NCI-H82 (cell line): Measurements from ENCODE around the gene DNAJC16.
"Not testable (repeated sequence)": the region's sequence is repeated elsewhere in the genome, so short reads cannot be mapped to it uniquely, and the experiment has no call there.

Experiments
- DNase-seq: peaks from one replicate; lab custom pipeline; 2025; lab: John Stamatoyannopoulos, UW

The DNAJC16 gene

GRCh38 chr1:15507278-15507677 is 19.4 kb upstream of the DNAJC16 start:
- no peak for DNase-seq

- DNase-seq, result no peak
These were observed 17.8 kb upstream of the DNAJC16 start for GRCh38 chr1:15508700-15509487.

- DNase-seq, result no peak
These were observed 17.1 kb upstream of the DNAJC16 start for GRCh38 chr1:15509586-15509985.

GRCh38 chr1:15510611-15511405 is 15.8 kb upstream of the DNAJC16 start:
- no peak for DNase-seq

- DNase-seq, result no peak
These were observed 13.5 kb upstream of the DNAJC16 start for GRCh38 chr1:15513192-15513591.

GRCh38 chr1:15513919-15514318 is 12.7 kb upstream of the DNAJC16 start:
- no peak for DNase-seq

GRCh38 chr1:15514557-15514956 is 12.1 kb upstream of the DNAJC16 start:
- not testable (repeated sequence) for DNase-seq

GRCh38 chr1:15515022-15515663 is 11.5 kb upstream of the DNAJC16 start:
- no peak for DNase-seq

- DNase-seq, result no peak
These were observed 7.0 kb upstream of the DNAJC16 start for GRCh38 chr1:15519625-15520024.

GRCh38 chr1:15521206-15521906 is 5.3 kb upstream of the DNAJC16 start:
- not testable (repeated sequence) for DNase-seq

- DNase-seq, result peak; percentile 26
These were observed 4.1 kb upstream of the DNAJC16 start for GRCh38 chr1:15522551-15522950.

GRCh38 chr1:15523104-15524020 is 3.3 kb upstream of the DNAJC16 start:
- no peak for DNase-seq

- no peak for DNase-seq
These were observed 2.7 kb upstream of the DNAJC16 start, which contains the start of gene CASP9 for GRCh38 chr1:15524021-15524282. CASP9 (minus strand) TSS chr1:15524215; CDS start chr1:15524200, 15 bp downstream.

- peak; percentile 100 for DNase-seq
These were observed 2.2 kb upstream of the DNAJC16 start for GRCh38 chr1:15524283-15525049.

- peak; percentile 89 for DNase-seq
These were observed 1.3 kb upstream of the DNAJC16 start for GRCh38 chr1:15525050-15526020.

- DNase-seq, result peak; percentile 61
These were observed 593 bp upstream of the DNAJC16 start for GRCh38 chr1:15526021-15526489.

GRCh38 chr1:15531003-15531402 is 4.4 kb downstream of the DNAJC16 start:
- no peak for DNase-seq

- no peak for DNase-seq
These were observed 5.0 kb downstream of the DNAJC16 start for GRCh38 chr1:15531682-15532081.

GRCh38 chr1:15538771-15539170 is 12.1 kb downstream of the DNAJC16 start:
- DNase-seq, result no peak
